H9 (cell line): ENCODE data around the gene MYOCD. TPM values are rescaled to one million over a fixed set of nuclear protein-coding genes. Genes with fewer than 3 reads are reported as not detected.
A peak's percentile ranks its signal among the peaks of the same experiment; 100 is the strongest.

Experiments used
- DNase-seq: peaks from one replicate; pipeline ENCODE4 v3.0.0-alpha.2; 2017
- H2AFZ ChIP-seq: one replicate; pipeline ENCODE4 v1.6.1; 2013; ENCODE audit warnings: mild to moderate bottlenecking, low read length, control low read depth, moderate library complexity
- H2AK5ac ChIP-seq: 2 replicates; pipeline ENCODE4 v1.6.1; 2013; ENCODE audit warnings: low read length, control low read depth, mixed read lengths; ENCODE audit not compliant: insufficient read length
- H2BK120ac ChIP-seq: one replicate; pipeline ENCODE4 v1.6.1; 2013; ENCODE audit warnings: low read depth, mild to moderate bottlenecking, low read length, control low read depth, inconsistent platforms; ENCODE audit not compliant: poor library complexity, severe bottlenecking
- H2BK12ac ChIP-seq: 2 replicates; pipeline ENCODE4 v1.6.1; 2013; ENCODE audit warnings: low read length, control low read depth, mixed read lengths, low read depth; ENCODE audit not compliant: insufficient read length
- H2BK15ac ChIP-seq: 2 replicates; pipeline ENCODE4 v1.6.1; 2013; ENCODE audit warnings: low read depth, low read length, control low read depth
- H2BK20ac ChIP-seq: one replicate; pipeline ENCODE4 v1.6.1; 2013; ENCODE audit warnings: low read depth, mild to moderate bottlenecking, low read length, control low read depth, inconsistent platforms; ENCODE audit not compliant: poor library complexity, severe bottlenecking
- H2BK5ac ChIP-seq: 2 replicates; pipeline ENCODE4 v1.6.1; 2013; ENCODE audit warnings: low read length, control low read depth, mixed read lengths; ENCODE audit not compliant: insufficient read length
- H3K14ac ChIP-seq: 2 replicates; pipeline ENCODE4 v1.6.1; 2013; ENCODE audit warnings: low read length, control low read depth; ENCODE audit not compliant: insufficient read depth
- H3K18ac ChIP-seq: 2 replicates; pipeline ENCODE4 v1.6.1; 2013; ENCODE audit warnings: low read depth, mild to moderate bottlenecking, mixed read lengths, low read length, control low read depth; ENCODE audit not compliant: insufficient read length
- H3K23ac ChIP-seq: 2 replicates; pipeline ENCODE4 v1.6.1; 2013; ENCODE audit warnings: low read length, control low read depth, mixed read lengths, low read depth; ENCODE audit not compliant: insufficient read length
- H3K23me2 ChIP-seq: 2 replicates; pipeline ENCODE4 v1.6.1; 2013; ENCODE audit warnings: low read depth, mild to moderate bottlenecking, mixed read lengths, low read length, control low read depth; ENCODE audit not compliant: insufficient read length, poor library complexity, severe bottlenecking
- H3K27ac ChIP-seq: 2 replicates; pipeline ENCODE4 v1.5.1; 2013; ENCODE audit warnings: low read length, control low read depth, mixed read lengths, low read depth; ENCODE audit not compliant: insufficient read length
- H3K27me3 ChIP-seq: 2 replicates; pipeline ENCODE4 v1.6.1; 2013; ENCODE audit warnings: low read length, control low read depth, inconsistent platforms; ENCODE audit not compliant: insufficient read depth
- H3K4ac ChIP-seq: 2 replicates; pipeline ENCODE4 v1.6.1; 2013; ENCODE audit warnings: low read depth, mild to moderate bottlenecking, control low read depth, inconsistent platforms, low read length, moderate library complexity
- H3K4me1 ChIP-seq: 2 replicates; pipeline ENCODE4 v1.6.1; 2013; ENCODE audit warnings: low read length, control low read depth, inconsistent platforms; ENCODE audit not compliant: insufficient read depth
- H3K4me2 ChIP-seq: 2 replicates; pipeline ENCODE4 v1.6.1; 2013; ENCODE audit warnings: low read length, control low read depth, mixed read lengths; ENCODE audit not compliant: insufficient read length, insufficient read depth
- H3K56ac ChIP-seq: 2 replicates; pipeline ENCODE4 v1.6.1; 2013; ENCODE audit warnings: low read depth, mild to moderate bottlenecking, mixed read lengths, low read length, control low read depth; ENCODE audit not compliant: insufficient read length
- H3K79me1 ChIP-seq: 2 replicates; pipeline ENCODE4 v1.6.1; 2013; ENCODE audit warnings: low read depth, mild to moderate bottlenecking, moderate library complexity, low read length, control low read depth, inconsistent platforms; ENCODE audit not compliant: insufficient read depth, poor library complexity, severe bottlenecking
- H3K79me2 ChIP-seq: 2 replicates; pipeline ENCODE4 v1.6.1; 2013; ENCODE audit warnings: low read length, control low read depth, inconsistent platforms; ENCODE audit not compliant: insufficient read depth
- H3K9ac ChIP-seq: 2 replicates; pipeline ENCODE4 v1.6.1; 2013; ENCODE audit warnings: low read length, control low read depth, mixed read lengths; ENCODE audit not compliant: insufficient read length; ENCODE audit errors: extremely low read depth
- H3K9me3 ChIP-seq: one replicate; pipeline ENCODE4 v1.6.1; 2013; ENCODE audit warnings: low read depth, low read length, inconsistent platforms; ENCODE audit not compliant: control insufficient read depth
- H3T11ph ChIP-seq: one replicate; pipeline ENCODE4 v1.6.1; 2013; ENCODE audit warnings: mild to moderate bottlenecking, low read length, control low read depth, inconsistent platforms
- H4K20me1 ChIP-seq: one replicate; pipeline ENCODE4 v1.6.1; 2013; ENCODE audit not compliant: control insufficient read depth, insufficient read length, insufficient read depth
- H4K5ac ChIP-seq: 2 replicates; pipeline ENCODE4 v1.6.1; 2013; ENCODE audit warnings: low read depth, mild to moderate bottlenecking, mixed read lengths, low read length, control low read depth; ENCODE audit not compliant: insufficient read length
- H4K8ac ChIP-seq: replicated peaks from 2 replicates; pipeline ENCODE4 v1.6.1; 2013; ENCODE audit warnings: low read length, control low read depth, mixed read lengths, low read depth; ENCODE audit not compliant: insufficient read length
- H4K91ac ChIP-seq: 2 replicates; pipeline ENCODE4 v1.6.1; 2013; ENCODE audit warnings: low read depth, mild to moderate bottlenecking, moderate library complexity, mixed read lengths, low read length, control low read depth; ENCODE audit not compliant: insufficient read length
- H3K27ac Mint-ChIP-seq, 3 experiments: 2 replicates in 2 of 3; 3 replicates in 1 of 3; pipeline ENCODE4 v1.8.0; 2020 to 2021; ENCODE audit warnings: mixed read lengths in 3 of 3, mild to moderate bottlenecking in 1 of 3, moderate library complexity in 1 of 3
- H3K27me3 Mint-ChIP-seq: 2 replicates; pipeline ENCODE4 v1.8.0; 2021; ENCODE audit warnings: low read depth, mild to moderate bottlenecking, moderate library complexity, mixed read lengths
- H3K36me3 Mint-ChIP-seq, 3 experiments: 2 replicates in 2 of 3; 3 replicates in 1 of 3; pipeline ENCODE4 v1.8.0; 2020 to 2021; ENCODE audit warnings: low read depth in 3 of 3, mixed read lengths in 3 of 3; ENCODE audit not compliant: insufficient read depth in 1 of 3
- H3K4me1 Mint-ChIP-seq, 2 experiments: 2 replicates each; pipeline ENCODE4 v1.8.0; 2020; ENCODE audit warnings: mixed read lengths in 2 of 2
- H3K4me3 Mint-ChIP-seq, 2 experiments: 2 replicates in 1 of 2; 3 replicates in 1 of 2; pipeline ENCODE4 v1.8.0; 2020 to 2021; ENCODE audit warnings: mild to moderate bottlenecking in 2 of 2, mixed read lengths in 2 of 2, moderate library complexity in 1 of 2
- H3K9me3 Mint-ChIP-seq, 2 experiments: 2 replicates in 1 of 2; 3 replicates in 1 of 2; pipeline ENCODE4 v1.8.0; 2020; ENCODE audit warnings: mild to moderate bottlenecking in 2 of 2, mixed read lengths in 2 of 2, moderate library complexity in 1 of 2
- WGBS: extraction: QIAGEN DNeasy Blood & Tissue Kit; methylation state at CpG from one replicate; pipeline ENCODE4 v1.1.7; 2013; ENCODE audit warnings: missing lambda C conversion rate, low lambda C conversion rate, mixed read lengths; ENCODE audit not compliant: insufficient read length; ENCODE audit errors: extremely low coverage; 5-methylcytosine and 5-hydroxymethylcytosine counted together
- total RNA-seq: library from RNA; stranded (reverse); gene quantifications from 2 replicates; pipeline ENCODE4 v1.2.1, GENCODE V29; 2021
- TF ChIP-seq, protein P1 (sequence below): fragments of 200-600 bp; sonication (generic); conservative IDR thresholded peaks from 3 replicates; pipeline ENCODE4 v1.8.0; 2021; ENCODE audit warnings: antibody characterized with exemption, mild to moderate bottlenecking

Gene MYOCD
- total RNA-seq, 1 experiment from 2014 or later = 0.17 TPM

DNA sequence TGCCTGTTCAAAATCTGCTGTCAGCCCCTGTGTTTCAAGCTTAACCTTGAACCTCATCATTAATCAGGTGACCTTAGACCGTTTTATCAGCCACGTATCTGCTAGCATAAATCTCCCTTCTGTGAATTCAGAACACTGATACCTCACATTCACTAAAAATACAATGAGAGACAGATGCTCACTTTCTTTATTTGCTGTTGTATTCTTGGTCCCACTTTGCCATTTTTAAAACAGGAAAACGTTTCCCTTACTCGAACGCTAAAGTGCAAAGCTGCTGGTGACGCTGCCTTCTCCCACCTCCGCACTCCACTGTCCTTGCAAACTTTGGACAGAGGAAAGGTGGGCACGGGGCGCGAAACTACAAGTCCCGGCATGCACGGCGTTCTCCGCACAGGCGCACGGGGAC is 123.4 kb downstream of the MYOCD start:
- TF ChIP-seq, protein P1, sequence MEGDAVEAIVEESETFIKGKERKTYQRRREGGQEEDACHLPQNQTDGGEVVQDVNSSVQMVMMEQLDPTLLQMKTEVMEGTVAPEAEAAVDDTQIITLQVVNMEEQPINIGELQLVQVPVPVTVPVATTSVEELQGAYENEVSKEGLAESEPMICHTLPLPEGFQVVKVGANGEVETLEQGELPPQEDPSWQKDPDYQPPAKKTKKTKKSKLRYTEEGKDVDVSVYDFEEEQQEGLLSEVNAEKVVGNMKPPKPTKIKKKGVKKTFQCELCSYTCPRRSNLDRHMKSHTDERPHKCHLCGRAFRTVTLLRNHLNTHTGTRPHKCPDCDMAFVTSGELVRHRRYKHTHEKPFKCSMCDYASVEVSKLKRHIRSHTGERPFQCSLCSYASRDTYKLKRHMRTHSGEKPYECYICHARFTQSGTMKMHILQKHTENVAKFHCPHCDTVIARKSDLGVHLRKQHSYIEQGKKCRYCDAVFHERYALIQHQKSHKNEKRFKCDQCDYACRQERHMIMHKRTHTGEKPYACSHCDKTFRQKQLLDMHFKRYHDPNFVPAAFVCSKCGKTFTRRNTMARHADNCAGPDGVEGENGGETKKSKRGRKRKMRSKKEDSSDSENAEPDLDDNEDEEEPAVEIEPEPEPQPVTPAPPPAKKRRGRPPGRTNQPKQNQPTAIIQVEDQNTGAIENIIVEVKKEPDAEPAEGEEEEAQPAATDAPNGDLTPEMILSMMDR = no peak
- H3K27me3 Mint-ChIP-seq = peaks cover 16% of the 10 kb centered on the region
- no peaks in the 10 kb centered on the region for H4K20me1 ChIP-seq
- H3K4me3 Mint-ChIP-seq = peak overlapping the region; percentile 81 to 95
- peaks cover 23 to 27% of the 10 kb centered on the region in 2 experiments for H3K4me1 Mint-ChIP-seq
- H3K27ac Mint-ChIP-seq = no peak overlapping the region
- H2BK120ac ChIP-seq = no peak overlapping the region
- H3K14ac ChIP-seq = no peak overlapping the region
- H3T11ph ChIP-seq = no peak overlapping the region
- no peak overlapping the region for H3K4ac ChIP-seq
- H2AK5ac ChIP-seq = no peak overlapping the region
- no CpG with 5 or more reads among the region's 16 CpGs for WGBS
- no peak overlapping the region for H3K18ac ChIP-seq
- H4K5ac ChIP-seq = no peak overlapping the region
- no peak overlapping the region for H2BK5ac ChIP-seq
- H3K9me3 Mint-ChIP-seq = no peaks in the 10 kb centered on the region; a peak in 1 of 5 replicates
- no peak overlapping the region for H2BK15ac ChIP-seq
- H4K8ac ChIP-seq = no peak overlapping the region
- H2BK12ac ChIP-seq = no peak overlapping the region
- no peak overlapping the region for H4K91ac ChIP-seq
- peak; percentile 92 for DNase-seq
- no peak overlapping the region for H2AFZ ChIP-seq
- H2BK20ac ChIP-seq = no peak overlapping the region
- H3K9ac ChIP-seq = no peak overlapping the region
- H3K79me1 ChIP-seq = peaks cover 6% of the 10 kb centered on the region
- no peak overlapping the region for H3K27ac ChIP-seq
- no peaks in the 10 kb centered on the region; a peak in 1 of 7 replicates for H3K36me3 Mint-ChIP-seq
- peak overlapping the region; percentile 58 for H3K4me2 ChIP-seq
- peaks cover 10% of the 10 kb centered on the region for H3K4me1 ChIP-seq
- no peak overlapping the region for H3K56ac ChIP-seq
- peaks cover 9% of the 10 kb centered on the region for H3K23me2 ChIP-seq
- no peaks in the 10 kb centered on the region for H3K27me3 ChIP-seq
- no peaks in the 10 kb centered on the region for H3K9me3 ChIP-seq
- peaks cover 7% of the 10 kb centered on the region; the same call in 1 of the 2 replicates for H3K79me2 ChIP-seq
- H3K23ac ChIP-seq = no peak overlapping the region
